ENCODE results near the gene HDAC4. TPM values are rescaled to one million over a fixed set of nuclear protein-coding genes. Genes with fewer than 3 reads are reported as not detected.

Gene HDAC4
- total and polyA plus RNA-seq, 9 of the 15 experiments (the other 6 are each of a cell fraction or from before 2014, with no cell fraction given) = 0.11 to 20.2 (median 4.0) TPM

DNA sequence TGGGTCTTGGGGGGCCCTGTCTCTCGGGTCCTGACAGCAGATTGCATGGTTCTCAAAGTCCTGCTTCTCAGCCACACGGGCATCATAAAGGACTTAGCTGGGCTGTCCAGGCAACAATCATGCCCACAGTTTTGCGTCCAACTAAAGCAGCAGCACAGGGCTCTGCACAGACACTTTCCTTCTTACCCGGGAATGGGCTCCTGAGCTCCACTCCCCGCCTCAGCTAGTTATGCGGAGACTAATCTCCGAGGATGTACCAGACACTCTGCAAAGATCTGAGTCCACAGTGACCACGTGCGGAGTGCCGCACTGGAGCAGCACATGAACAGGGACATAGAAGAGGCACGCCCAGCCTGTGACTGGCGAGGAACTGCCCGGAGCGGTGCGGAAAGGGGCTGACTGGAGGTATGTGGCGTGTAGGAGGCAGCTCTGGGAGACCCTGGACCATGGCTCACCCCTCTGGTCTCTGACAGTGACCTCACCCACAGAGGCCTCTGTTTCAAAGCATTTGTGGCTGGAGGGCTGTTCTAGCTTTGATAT is 270.0 kb downstream of the HDAC4 start:
- ChIA-PET CTCF (ENCODE audit: low intra/inter-chr PET ratio) (no interaction called here), POLR2A (interaction anchor here (0.6 kb wide), 1 partner anchor 377 kb away, joined by 4 read pairs; no protein-coding TSS in a partner anchor)
- FAIRE-seq (no peak), ATAC-seq (no peak), DNase-seq (ENCODE audit: extremely low read depth in 1 of 4, low spot score in 3 of 4) (no peak)
- TF ChIP-seq, protein P1, sequence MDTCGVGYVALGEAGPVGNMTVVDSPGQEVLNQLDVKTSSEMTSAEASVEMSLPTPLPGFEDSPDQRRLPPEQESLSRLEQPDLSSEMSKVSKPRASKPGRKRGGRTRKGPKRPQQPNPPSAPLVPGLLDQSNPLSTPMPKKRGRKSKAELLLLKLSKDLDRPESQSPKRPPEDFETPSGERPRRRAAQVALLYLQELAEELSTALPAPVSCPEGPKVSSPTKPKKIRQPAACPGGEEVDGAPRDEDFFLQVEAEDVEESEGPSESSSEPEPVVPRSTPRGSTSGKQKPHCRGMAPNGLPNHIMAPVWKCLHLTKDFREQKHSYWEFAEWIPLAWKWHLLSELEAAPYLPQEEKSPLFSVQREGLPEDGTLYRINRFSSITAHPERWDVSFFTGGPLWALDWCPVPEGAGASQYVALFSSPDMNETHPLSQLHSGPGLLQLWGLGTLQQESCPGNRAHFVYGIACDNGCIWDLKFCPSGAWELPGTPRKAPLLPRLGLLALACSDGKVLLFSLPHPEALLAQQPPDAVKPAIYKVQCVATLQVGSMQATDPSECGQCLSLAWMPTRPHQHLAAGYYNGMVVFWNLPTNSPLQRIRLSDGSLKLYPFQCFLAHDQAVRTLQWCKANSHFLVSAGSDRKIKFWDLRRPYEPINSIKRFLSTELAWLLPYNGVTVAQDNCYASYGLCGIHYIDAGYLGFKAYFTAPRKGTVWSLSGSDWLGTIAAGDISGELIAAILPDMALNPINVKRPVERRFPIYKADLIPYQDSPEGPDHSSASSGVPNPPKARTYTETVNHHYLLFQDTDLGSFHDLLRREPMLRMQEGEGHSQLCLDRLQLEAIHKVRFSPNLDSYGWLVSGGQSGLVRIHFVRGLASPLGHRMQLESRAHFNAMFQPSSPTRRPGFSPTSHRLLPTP (IDR thresholded peaks at IDR 0.05; ENCODE audit: borderline replicate concordance, extremely low read depth, insufficient read length) = no peak
- TF ChIP-seq ZNF239 (CRISPR knock-in tag; IDR thresholded peaks at IDR 0.05) (no peak), CCAR2 (IDR thresholded peaks at IDR 0.05; ENCODE audit: low read depth, low read length) (no peak), ATF1 (CRISPR knock-in tag; IDR thresholded peaks at IDR 0.05) (no peak), ATF1 (tag; IDR thresholded peaks at IDR 0.05) (no peak), TCFL5 (CRISPR knock-in tag; conservative IDR thresholded peaks at IDR 0.05) (no peak), POU5F1 (IDR thresholded peaks at IDR 0.05; ENCODE audit: borderline replicate concordance, low read depth, low read length, partially characterized antibody) (no peak)
- TF ChIP-seq, protein P2, sequence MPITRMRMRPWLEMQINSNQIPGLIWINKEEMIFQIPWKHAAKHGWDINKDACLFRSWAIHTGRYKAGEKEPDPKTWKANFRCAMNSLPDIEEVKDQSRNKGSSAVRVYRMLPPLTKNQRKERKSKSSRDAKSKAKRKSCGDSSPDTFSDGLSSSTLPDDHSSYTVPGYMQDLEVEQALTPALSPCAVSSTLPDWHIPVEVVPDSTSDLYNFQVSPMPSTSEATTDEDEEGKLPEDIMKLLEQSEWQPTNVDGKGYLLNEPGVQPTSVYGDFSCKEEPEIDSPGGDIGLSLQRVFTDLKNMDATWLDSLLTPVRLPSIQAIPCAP (CRISPR knock-in tag; IDR thresholded peaks at IDR 0.05; ENCODE audit: borderline replicate concordance) = no peak
- Histone ChIP-seq H3K9ac (ENCODE audit: insufficient read depth in 1 of 2, low read depth in 2 of 2, low read length in 2 of 2) (no peak overlapping the region), H4K20me1 (replicated peaks; ENCODE audit: control insufficient read depth, insufficient read depth, low read length) (no peaks in the 10 kb centered on the region), H3K9me1 (ENCODE audit: control insufficient read depth, insufficient read depth, low read length) (no peaks in the 10 kb centered on the region), H3K4me1 (replicated peaks in 1 of 2; ENCODE audit: control insufficient read depth in 2 of 2, insufficient read depth in 2 of 2, low read length in 2 of 2) (no peaks in the 10 kb centered on the region), H3K27ac (ENCODE audit: extremely low read depth, low read depth, low read length) (no peak overlapping the region), H3K9me3 (replicated peaks; ENCODE audit: control insufficient read depth, insufficient read depth, low read depth, low read length) (no peaks in the 10 kb centered on the region), H3K36me3 (ENCODE audit: control insufficient read depth, insufficient read depth, low read length) (peaks cover 16% of the 10 kb centered on the region; the same call in 1 of the 3 replicates), H3K27me3 (ENCODE audit: control insufficient read depth in 2 of 2, insufficient read depth in 2 of 2, low read length in 2 of 2) (no peaks in the 10 kb centered on the region), H3K4me2 (ENCODE audit: insufficient read depth, low read length) (no peak overlapping the region), H3K4me3 (no peak overlapping the region), H3K79me2 (ENCODE audit: control insufficient read depth, insufficient read depth, low read length) (no peaks in the 10 kb centered on the region), H2AFZ (ENCODE audit: low read depth, low read length) (no peak overlapping the region)
- intact Hi-C loops (cut with micrococcal nuclease) (no loop called here), in situ Hi-C loops (cut with MboI) (no loop called here)
- WGBS (ENCODE audit: insufficient coverage, low coverage, missing lambda C conversion rate) = 79% methylated on average over 4 of the region's 16 CpGs
- BruUV-seq (replicated peaks) = no TSS peak
